ENCODE results near the gene P4HTM. TPM values are rescaled to one million over a fixed set of nuclear protein-coding genes. Genes with fewer than 3 reads are reported as not detected.

Gene P4HTM
- total and polyA plus RNA-seq, 2 of the 8 experiments (the other 6 are each of a cell fraction or from before 2014, with no cell fraction given), result 19.1 to 25.4 TPM

DNA sequence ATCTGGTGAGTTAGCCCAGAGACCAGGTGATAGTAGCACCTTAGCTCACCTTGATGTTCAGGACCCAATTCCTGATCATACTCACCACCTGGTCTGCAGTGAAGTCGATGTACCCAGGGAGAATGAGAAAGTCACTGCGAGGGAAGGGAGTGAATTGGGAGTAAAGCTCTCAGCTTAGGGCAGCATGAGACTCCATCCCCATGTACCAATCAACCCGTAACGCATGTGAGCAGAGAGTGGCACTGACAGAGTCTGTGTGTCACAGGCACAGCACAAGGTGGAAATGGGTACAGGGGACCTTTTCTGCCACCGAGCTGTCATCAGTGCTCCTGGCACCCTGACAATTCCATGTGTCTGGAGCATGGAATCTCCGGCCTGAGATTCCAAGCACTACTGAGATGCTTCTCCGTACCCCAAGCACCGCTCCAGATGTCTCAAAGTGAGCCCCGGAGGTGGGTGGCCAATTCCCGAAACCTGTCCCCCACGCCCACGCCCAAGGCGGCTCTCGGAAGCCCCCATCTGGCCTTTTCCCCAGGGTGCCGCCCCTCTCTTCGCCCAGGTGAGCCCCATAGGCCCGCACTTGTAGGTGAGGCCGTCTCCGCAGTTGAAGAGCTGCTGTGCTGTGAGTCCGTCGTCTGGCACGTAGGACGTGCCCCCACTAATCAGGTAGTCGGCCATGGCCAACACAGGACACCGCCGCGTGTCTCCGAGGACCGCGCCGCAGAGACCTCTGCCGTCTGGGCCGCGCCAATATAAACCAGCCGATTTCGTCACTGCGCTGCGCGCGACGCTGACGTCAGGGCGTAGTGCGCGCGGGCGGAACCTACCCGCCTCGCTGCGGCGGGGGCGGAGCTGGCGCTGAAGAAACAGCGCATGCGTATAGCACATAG is 38.9 kb downstream of the P4HTM start, which contains the start of gene IMPDH2 (continued):
- TF ChIP-seq SIN3A (conservative IDR thresholded peaks at IDR 0.05 in 1 of 2, IDR thresholded peaks at IDR 0.05 in 1 of 2; ENCODE audit: low read depth in 1 of 2, low read length in 2 of 2), result peak in 1 of 2 experiments; percentile 78; a peak in 2 of 4 replicates
- peak in 1 of 2 experiments; percentile 16; a peak in 1 of 4 replicates for TF ChIP-seq RAD21 (IDR thresholded peaks at IDR 0.05 in 1 of 2, conservative IDR thresholded peaks at IDR 0.05 in 1 of 2; ENCODE audit: low read depth in 2 of 2, low read length in 2 of 2)
- TF ChIP-seq, protein P1, sequence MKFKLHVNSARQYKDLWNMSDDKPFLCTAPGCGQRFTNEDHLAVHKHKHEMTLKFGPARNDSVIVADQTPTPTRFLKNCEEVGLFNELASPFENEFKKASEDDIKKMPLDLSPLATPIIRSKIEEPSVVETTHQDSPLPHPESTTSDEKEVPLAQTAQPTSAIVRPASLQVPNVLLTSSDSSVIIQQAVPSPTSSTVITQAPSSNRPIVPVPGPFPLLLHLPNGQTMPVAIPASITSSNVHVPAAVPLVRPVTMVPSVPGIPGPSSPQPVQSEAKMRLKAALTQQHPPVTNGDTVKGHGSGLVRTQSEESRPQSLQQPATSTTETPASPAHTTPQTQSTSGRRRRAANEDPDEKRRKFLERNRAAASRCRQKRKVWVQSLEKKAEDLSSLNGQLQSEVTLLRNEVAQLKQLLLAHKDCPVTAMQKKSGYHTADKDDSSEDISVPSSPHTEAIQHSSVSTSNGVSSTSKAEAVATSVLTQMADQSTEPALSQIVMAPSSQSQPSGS (IDR thresholded peaks at IDR 0.05; ENCODE audit: low read length), result peak; percentile 94; the same call in 1 of the 2 replicates
- no peak for TF ChIP-seq SIX5 (IDR thresholded peaks at IDR 0.05; ENCODE audit: low read depth, low read length)
- TF ChIP-seq YY1 (IDR thresholded peaks at IDR 0.05; ENCODE audit: low read depth, low read length), result peak; percentile 72
- TF ChIP-seq, protein P2, sequence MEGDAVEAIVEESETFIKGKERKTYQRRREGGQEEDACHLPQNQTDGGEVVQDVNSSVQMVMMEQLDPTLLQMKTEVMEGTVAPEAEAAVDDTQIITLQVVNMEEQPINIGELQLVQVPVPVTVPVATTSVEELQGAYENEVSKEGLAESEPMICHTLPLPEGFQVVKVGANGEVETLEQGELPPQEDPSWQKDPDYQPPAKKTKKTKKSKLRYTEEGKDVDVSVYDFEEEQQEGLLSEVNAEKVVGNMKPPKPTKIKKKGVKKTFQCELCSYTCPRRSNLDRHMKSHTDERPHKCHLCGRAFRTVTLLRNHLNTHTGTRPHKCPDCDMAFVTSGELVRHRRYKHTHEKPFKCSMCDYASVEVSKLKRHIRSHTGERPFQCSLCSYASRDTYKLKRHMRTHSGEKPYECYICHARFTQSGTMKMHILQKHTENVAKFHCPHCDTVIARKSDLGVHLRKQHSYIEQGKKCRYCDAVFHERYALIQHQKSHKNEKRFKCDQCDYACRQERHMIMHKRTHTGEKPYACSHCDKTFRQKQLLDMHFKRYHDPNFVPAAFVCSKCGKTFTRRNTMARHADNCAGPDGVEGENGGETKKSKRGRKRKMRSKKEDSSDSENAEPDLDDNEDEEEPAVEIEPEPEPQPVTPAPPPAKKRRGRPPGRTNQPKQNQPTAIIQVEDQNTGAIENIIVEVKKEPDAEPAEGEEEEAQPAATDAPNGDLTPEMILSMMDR (IDR thresholded peaks at IDR 0.05; ENCODE audit: control extremely low read depth in 1 of 3, insufficient read depth in 1 of 3, low read depth in 1 of 3, low read length in 3 of 3), result 0 out of 4 replicates have a peak, but pooled peaks of 1 of the 3 experiments have one; percentile 1
- peak; percentile 69; the same call in 1 of the 2 replicates for TF ChIP-seq SRF (IDR thresholded peaks at IDR 0.05; ENCODE audit: low read depth, low read length)
- TF ChIP-seq, protein P3, sequence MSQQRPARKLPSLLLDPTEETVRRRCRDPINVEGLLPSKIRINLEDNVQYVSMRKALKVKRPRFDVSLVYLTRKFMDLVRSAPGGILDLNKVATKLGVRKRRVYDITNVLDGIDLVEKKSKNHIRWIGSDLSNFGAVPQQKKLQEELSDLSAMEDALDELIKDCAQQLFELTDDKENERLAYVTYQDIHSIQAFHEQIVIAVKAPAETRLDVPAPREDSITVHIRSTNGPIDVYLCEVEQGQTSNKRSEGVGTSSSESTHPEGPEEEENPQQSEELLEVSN (IDR thresholded peaks at IDR 0.05), result peak; percentile 91
- TF ChIP-seq NRF1 (IDR thresholded peaks at IDR 0.05; ENCODE audit: low read depth, low read length), result peak; percentile 58
- TF ChIP-seq SP4 (IDR thresholded peaks at IDR 0.05; ENCODE audit: low read length), result peak; percentile 80; the same call in 1 of the 2 replicates
- peak; percentile 91 for TF ChIP-seq CEBPB (IDR thresholded peaks at IDR 0.05; ENCODE audit: low read depth, low read length)
- TF ChIP-seq POLR2AphosphoS5 (IDR thresholded peaks at IDR 0.05; ENCODE audit: low read depth, low read length), result peak; percentile 98
- no peak for TF ChIP-seq FOSL1 (IDR thresholded peaks at IDR 0.05; ENCODE audit: insufficient read depth, low read depth, low read length)
- peak; percentile 73; the same call in 1 of the 2 replicates for TF ChIP-seq JUND (IDR thresholded peaks at IDR 0.05; ENCODE audit: low read length)
- TF ChIP-seq PHF8 (conservative IDR thresholded peaks at IDR 0.05; ENCODE audit: low read depth, low read length), result peak; percentile 95

All from H1 (cell line).